Neural progenitor cell (in vitro differentiated cells): ENCODE measurements around the gene SLC37A1.

Experiments
- EZH2 ChIP-seq: fragments of 200-600 bp; sonication (generic); IDR thresholded peaks from 2 replicates; pipeline ENCODE4 v1.6.1; 2017; ENCODE audit warnings: antibody characterized with exemption, mild to moderate bottlenecking, moderate library complexity
- EZH2phosphoT487 ChIP-seq: fragments of 200-600 bp; sonication (generic); IDR thresholded peaks from 2 replicates; pipeline ENCODE4 v1.6.1; 2017; ENCODE audit warnings: antibody characterized with exemption
- TF ChIP-seq, protein P1 (sequence below): fragments of 200-600 bp; sonication (generic); IDR thresholded peaks from 2 replicates; pipeline ENCODE4 v1.5.1; 2017; ENCODE audit warnings: antibody characterized with exemption, mild to moderate bottlenecking

DNA sequence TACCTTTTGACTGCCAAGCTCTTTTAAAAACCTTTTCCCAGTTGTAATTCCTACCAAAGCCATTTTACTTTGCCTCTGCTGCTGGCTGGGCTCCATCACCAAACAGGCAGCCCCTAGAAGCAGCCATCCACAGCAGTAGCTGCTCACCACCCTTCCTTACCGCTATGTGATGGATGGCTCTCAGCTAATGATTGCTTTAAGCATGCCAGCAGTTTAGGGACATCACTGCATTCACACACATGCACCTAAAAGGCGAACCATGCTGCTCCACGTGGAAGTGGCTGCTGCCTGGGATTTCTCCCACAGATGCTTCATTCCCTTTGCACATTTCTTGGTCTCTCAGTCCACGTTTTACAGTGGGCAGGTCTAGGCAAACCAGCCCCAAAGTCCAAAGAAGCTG, 93.5 kb downstream of the SLC37A1 start:
- TF ChIP-seq, protein P1, sequence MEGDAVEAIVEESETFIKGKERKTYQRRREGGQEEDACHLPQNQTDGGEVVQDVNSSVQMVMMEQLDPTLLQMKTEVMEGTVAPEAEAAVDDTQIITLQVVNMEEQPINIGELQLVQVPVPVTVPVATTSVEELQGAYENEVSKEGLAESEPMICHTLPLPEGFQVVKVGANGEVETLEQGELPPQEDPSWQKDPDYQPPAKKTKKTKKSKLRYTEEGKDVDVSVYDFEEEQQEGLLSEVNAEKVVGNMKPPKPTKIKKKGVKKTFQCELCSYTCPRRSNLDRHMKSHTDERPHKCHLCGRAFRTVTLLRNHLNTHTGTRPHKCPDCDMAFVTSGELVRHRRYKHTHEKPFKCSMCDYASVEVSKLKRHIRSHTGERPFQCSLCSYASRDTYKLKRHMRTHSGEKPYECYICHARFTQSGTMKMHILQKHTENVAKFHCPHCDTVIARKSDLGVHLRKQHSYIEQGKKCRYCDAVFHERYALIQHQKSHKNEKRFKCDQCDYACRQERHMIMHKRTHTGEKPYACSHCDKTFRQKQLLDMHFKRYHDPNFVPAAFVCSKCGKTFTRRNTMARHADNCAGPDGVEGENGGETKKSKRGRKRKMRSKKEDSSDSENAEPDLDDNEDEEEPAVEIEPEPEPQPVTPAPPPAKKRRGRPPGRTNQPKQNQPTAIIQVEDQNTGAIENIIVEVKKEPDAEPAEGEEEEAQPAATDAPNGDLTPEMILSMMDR, result no peak
- TF ChIP-seq EZH2phosphoT487 (no peak), EZH2 (no peak)
